ENCODE data around the gene CCL16. TPM values are rescaled to one million over a fixed set of nuclear protein-coding genes. Genes with fewer than 3 reads are reported as not detected.

The CCL16 gene
- total and polyA plus RNA-seq, 4 experiments from 2014 or later = not detected

GRCh38 chr17:35965272-35965671, 16.0 kb downstream of the CCL16 start:
- Histone ChIP-seq H3K36me3 (ENCODE audit: insufficient read depth, low read length) (no peaks in the 10 kb centered on the region), H3K4me1 (ENCODE audit: insufficient read depth, low read length) (no peaks in the 10 kb centered on the region), H3K4me3 (ENCODE audit: low read length in 2 of 2) (no peak overlapping the region), H3K27ac (ENCODE audit: low read depth, low read length) (no peak overlapping the region), H3K9me3 (ENCODE audit: control insufficient read depth in 1 of 2, low read length in 2 of 2) (no peaks in the 10 kb centered on the region), H3K27me3 (ENCODE audit: insufficient read depth, low read length) (no peaks in the 10 kb centered on the region)
- no peak for DNase-seq
- Mint-ChIP-seq H3K27me3 (peaks cover 4% of the 10 kb centered on the region in 2 donors), H3K9me3 (peaks cover 0 to 2% (median 0%) of the 10 kb centered on the region in 8 donors), H3K4me3 (no peak overlapping the region), H3K27ac (no peak overlapping the region), H3K36me3 (no peaks in the 10 kb centered on the region), H3K4me1 (peaks cover 0 to 3% (median 0%) of the 10 kb centered on the region in 4 donors)
- intact Hi-C loops (cut with micrococcal nuclease) = no loop called here
- CTCF ChIA-PET (ENCODE audit: partially characterized antibody) = interaction anchor here (1.1 to 1.6 kb wide), 2 partner anchors 11 to 201 kb away, joined by 5 to 11 read pairs; no protein-coding TSS in a partner anchor
- POLR2A ChIA-PET (ENCODE audit: partially characterized antibody) = no interaction called here

- Mint-ChIP-seq H3K4me3 (no peak overlapping the region), H3K4me1 (no peaks in the 10 kb centered on the region), H3K27ac (no peak overlapping the region), H3K27me3 (peaks cover under 1 to 5% of the 10 kb centered on the region in 2 donors), H3K9me3 (peaks cover 0 to 2% (median 0%) of the 10 kb centered on the region in 8 donors), H3K36me3 (no peaks in the 10 kb centered on the region)
- no peak overlapping the region for H3K27ac ChIP-seq (ENCODE audit: low read depth, low read length)
- CTCF ChIA-PET (ENCODE audit: partially characterized antibody) = interaction anchor here (0.9 to 2.4 kb wide), 3 partner anchors 12 to 109 kb away, joined by 3 to 10 read pairs (median 3); no protein-coding TSS in a partner anchor
- no peaks in the 10 kb centered on the region for H3K27me3 ChIP-seq (ENCODE audit: insufficient read depth, low read length)
- DNase-seq = no peak
- H3K36me3 ChIP-seq (ENCODE audit: insufficient read depth, low read length) = no peaks in the 10 kb centered on the region
- no peaks in the 10 kb centered on the region for H3K4me1 ChIP-seq (ENCODE audit: insufficient read depth, low read length)
- POLR2A ChIA-PET (ENCODE audit: partially characterized antibody) = no interaction called here
- H3K9me3 ChIP-seq (ENCODE audit: control insufficient read depth in 1 of 2, low read length in 2 of 2) = no peaks in the 10 kb centered on the region
- intact Hi-C loops (cut with micrococcal nuclease) = no loop called here
- no peak overlapping the region for H3K4me3 ChIP-seq (ENCODE audit: low read length in 2 of 2)
Observed at GRCh38 chr17:35963663-35964062, 17.6 kb downstream of the CCL16 start.

DNA sequence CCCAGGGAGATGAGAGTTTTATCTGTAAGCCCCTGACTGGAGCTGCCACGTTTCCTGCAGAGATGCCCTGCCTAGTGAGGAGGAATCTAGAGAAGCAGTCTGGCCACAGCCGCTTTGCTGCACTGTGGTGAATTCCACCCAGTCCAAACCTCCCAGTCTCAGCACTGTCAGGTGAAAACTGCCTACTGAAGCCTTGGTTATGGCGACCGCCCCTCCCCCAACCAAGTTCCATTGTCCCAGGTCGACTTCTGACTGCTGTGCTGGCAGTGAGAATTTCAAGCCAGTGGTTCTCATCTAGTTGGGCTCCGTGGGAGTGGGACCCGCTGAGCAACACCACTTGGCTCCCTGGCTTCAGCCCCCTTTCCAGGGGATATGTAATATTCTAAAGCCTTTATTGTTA, 27.6 kb downstream of the CCL16 start:
- H3K9me3 Mint-ChIP-seq = peaks cover 0 to 5% (median 0%) of the 10 kb centered on the region in 8 donors
- Histone ChIP-seq H3K27me3 (ENCODE audit: insufficient read depth, low read length) (no peaks in the 10 kb centered on the region), H3K4me1 (ENCODE audit: insufficient read depth, low read length) (no peaks in the 10 kb centered on the region), H3K36me3 (ENCODE audit: insufficient read depth, low read length) (no peaks in the 10 kb centered on the region), H3K4me3 (ENCODE audit: low read length in 2 of 2) (no peak overlapping the region), H3K9me3 (ENCODE audit: control insufficient read depth in 1 of 2, low read length in 2 of 2) (no peaks in the 10 kb centered on the region), H3K27ac (ENCODE audit: low read depth, low read length) (no peak overlapping the region)
- no peak for DNase-seq
- H3K4me3 Mint-ChIP-seq = no peak overlapping the region
- ChIA-PET CTCF (ENCODE audit: partially characterized antibody) (no interaction called here), POLR2A (ENCODE audit: partially characterized antibody) (no interaction called here)
- H3K27ac Mint-ChIP-seq = no peak overlapping the region
- intact Hi-C loops (cut with micrococcal nuclease) = no loop called here
- H3K36me3 Mint-ChIP-seq = no peaks in the 10 kb centered on the region
- peaks cover 0 to 3% (median 0%) of the 10 kb centered on the region in 4 donors for H3K4me1 Mint-ChIP-seq
- H3K27me3 Mint-ChIP-seq = peaks cover 7 to 10% of the 10 kb centered on the region in 2 donors

- Mint-ChIP-seq H3K9me3 (no peaks in the 10 kb centered on the region), H3K36me3 (no peaks in the 10 kb centered on the region), H3K4me1 (peaks cover 0 to 8% (median 0%) of the 10 kb centered on the region in 4 donors), H3K4me3 (no peak overlapping the region), H3K27me3 (no peaks in the 10 kb centered on the region), H3K27ac (no peak overlapping the region)
- no peaks in the 10 kb centered on the region for H3K9me3 ChIP-seq (ENCODE audit: control insufficient read depth in 1 of 2, low read length in 2 of 2)
- no peak overlapping the region for H3K4me3 ChIP-seq (ENCODE audit: low read length in 2 of 2)
- CTCF ChIA-PET (ENCODE audit: partially characterized antibody) = interaction anchor here (2.8 kb wide), 1 partner anchor 9 kb away, joined by 7 read pairs; no protein-coding TSS in a partner anchor
- POLR2A ChIA-PET (ENCODE audit: partially characterized antibody) = interaction anchor here (1.4 kb wide), 1 partner anchor 537 kb away, joined by 3 read pairs; the partner anchor contains the start of gene ZNHIT3
- intact Hi-C loops (cut with micrococcal nuclease) = no loop called here
- H3K27ac ChIP-seq (ENCODE audit: low read depth, low read length) = no peak overlapping the region
- no peaks in the 10 kb centered on the region for H3K27me3 ChIP-seq (ENCODE audit: insufficient read depth, low read length)
- no peak for DNase-seq
- H3K36me3 ChIP-seq (ENCODE audit: insufficient read depth, low read length) = no peaks in the 10 kb centered on the region
- peaks cover 3% of the 10 kb centered on the region for H3K4me1 ChIP-seq (ENCODE audit: insufficient read depth, low read length)
Observed at GRCh38 chr17:35949401-35949800, 31.9 kb downstream of the CCL16 start.

GRCh38 chr17:35948092-35948491, 33.2 kb downstream of the CCL16 start:
- H3K4me1 Mint-ChIP-seq = peaks cover 0 to 8% (median 0%) of the 10 kb centered on the region in 4 donors
- H3K9me3 Mint-ChIP-seq = no peaks in the 10 kb centered on the region
- H3K4me3 Mint-ChIP-seq = no peak overlapping the region
- peaks cover 3% of the 10 kb centered on the region for H3K4me1 ChIP-seq (ENCODE audit: insufficient read depth, low read length)
- no peaks in the 10 kb centered on the region for H3K36me3 Mint-ChIP-seq
- no peaks in the 10 kb centered on the region for H3K27me3 ChIP-seq (ENCODE audit: insufficient read depth, low read length)
- DNase-seq = no peak
- H3K9me3 ChIP-seq (ENCODE audit: control insufficient read depth in 1 of 2, low read length in 2 of 2) = no peaks in the 10 kb centered on the region
- ChIA-PET CTCF (ENCODE audit: partially characterized antibody) (interaction anchor here (0.7 to 2.8 kb wide), 9 partner anchors 10 to 201 kb away, joined by 3 to 9 read pairs (median 4); no protein-coding TSS in a partner anchor), POLR2A (ENCODE audit: partially characterized antibody) (interaction anchor here (1.4 to 1.6 kb wide), 2 partner anchors 139 to 538 kb away, joined by 3 read pairs; partner anchors contain the start of genes TAF15 and ZNHIT3)
- no peaks in the 10 kb centered on the region for H3K27me3 Mint-ChIP-seq
- no peak overlapping the region for H3K27ac ChIP-seq (ENCODE audit: low read depth, low read length)
- intact Hi-C loops (cut with micrococcal nuclease) = no loop called here
- H3K27ac Mint-ChIP-seq = no peak overlapping the region
- H3K4me3 ChIP-seq (ENCODE audit: low read length in 2 of 2) = no peak overlapping the region
- H3K36me3 ChIP-seq (ENCODE audit: insufficient read depth, low read length) = no peaks in the 10 kb centered on the region

- H3K4me3 ChIP-seq (ENCODE audit: low read length in 2 of 2) = no peak overlapping the region
- H3K27me3 ChIP-seq (ENCODE audit: insufficient read depth, low read length) = no peaks in the 10 kb centered on the region
- H3K4me1 Mint-ChIP-seq = peaks cover 0 to 6% (median 0%) of the 10 kb centered on the region in 4 donors
- H3K36me3 ChIP-seq (ENCODE audit: insufficient read depth, low read length) = no peaks in the 10 kb centered on the region
- H3K9me3 Mint-ChIP-seq = no peaks in the 10 kb centered on the region
- ChIA-PET CTCF (ENCODE audit: partially characterized antibody) (interaction anchor here (0.8 to 2.8 kb wide), 6 partner anchors 11 to 202 kb away, joined by 3 to 9 read pairs (median 7); no protein-coding TSS in a partner anchor), POLR2A (ENCODE audit: partially characterized antibody) (interaction anchor here (1.3 to 1.6 kb wide), 2 partner anchors 47 to 138 kb away, joined by 3 to 4 read pairs; partner anchors contain the start of gene TAF15)
- peak in 4 of 5 donors; percentile 17 to 32 (median 28) for DNase-seq
- no peak overlapping the region for H3K27ac ChIP-seq (ENCODE audit: low read depth, low read length)
- intact Hi-C loops (cut with micrococcal nuclease) = loop anchor here (1.0 kb wide), 1 partner anchor 98 kb away; no protein-coding TSS in a partner anchor
- H3K36me3 Mint-ChIP-seq = no peaks in the 10 kb centered on the region
- H3K4me3 Mint-ChIP-seq = no peak overlapping the region
- no peaks in the 10 kb centered on the region for H3K27me3 Mint-ChIP-seq
- H3K9me3 ChIP-seq (ENCODE audit: control insufficient read depth in 1 of 2, low read length in 2 of 2) = no peaks in the 10 kb centered on the region
- H3K27ac Mint-ChIP-seq = no peak overlapping the region
- peaks cover 3% of the 10 kb centered on the region for H3K4me1 ChIP-seq (ENCODE audit: insufficient read depth, low read length)
Observed at GRCh38 chr17:35947156-35947585, 34.1 kb downstream of the CCL16 start.

- ChIA-PET CTCF (ENCODE audit: partially characterized antibody) (no interaction called here), POLR2A (ENCODE audit: partially characterized antibody) (interaction anchor here (1.1 kb wide), 1 partner anchor 54 kb away, joined by 3 read pairs; no protein-coding TSS in a partner anchor)
- Histone ChIP-seq H3K4me1 (ENCODE audit: insufficient read depth, low read length) (peaks cover 3% of the 10 kb centered on the region), H3K27me3 (ENCODE audit: insufficient read depth, low read length) (no peaks in the 10 kb centered on the region), H3K4me3 (ENCODE audit: low read length in 2 of 2) (no peak overlapping the region), H3K9me3 (ENCODE audit: control insufficient read depth in 1 of 2, low read length in 2 of 2) (no peaks in the 10 kb centered on the region), H3K36me3 (ENCODE audit: insufficient read depth, low read length) (no peaks in the 10 kb centered on the region), H3K27ac (ENCODE audit: low read depth, low read length) (no peak overlapping the region)
- Mint-ChIP-seq H3K4me1 (peaks cover 0 to 6% (median 0%) of the 10 kb centered on the region in 4 donors), H3K9me3 (no peaks in the 10 kb centered on the region), H3K36me3 (no peaks in the 10 kb centered on the region), H3K27me3 (no peaks in the 10 kb centered on the region), H3K4me3 (no peak overlapping the region), H3K27ac (no peak overlapping the region)
- no peak for DNase-seq
- intact Hi-C loops (cut with micrococcal nuclease) = no loop called here
Observed at GRCh38 chr17:35944151-35944550, 37.1 kb downstream of the CCL16 start.
